ENCODE data around the gene ATP2C2. TPM values are rescaled to one million over a fixed set of nuclear protein-coding genes. Genes with fewer than 3 reads are reported as not detected.

Gene ATP2C2
- total RNA-seq, 1 donor from 2014 or later = 33.2 TPM

DNA sequence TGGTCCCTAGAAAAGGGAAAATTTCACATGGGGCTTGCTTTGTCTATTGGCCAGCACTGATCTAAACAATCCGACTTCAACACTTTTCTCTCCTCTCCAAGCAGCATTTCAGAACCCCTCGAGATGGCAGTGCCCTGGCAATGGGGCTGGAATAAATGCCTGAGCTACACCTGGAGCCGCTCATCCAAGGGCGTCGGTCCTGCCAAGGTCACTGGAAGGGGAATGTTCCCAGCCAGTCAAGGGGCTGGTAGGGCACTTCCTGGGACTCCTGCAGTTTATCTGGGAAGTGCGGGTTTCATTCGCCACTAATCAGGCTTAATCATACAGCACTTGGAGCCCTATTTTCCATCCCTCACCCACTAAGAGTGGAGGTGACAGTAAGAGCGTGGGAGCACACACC is 119.0 kb downstream of the ATP2C2 start:
- peak; percentile 24 for DNase-seq (ENCODE audit: low spot score)

DNA sequence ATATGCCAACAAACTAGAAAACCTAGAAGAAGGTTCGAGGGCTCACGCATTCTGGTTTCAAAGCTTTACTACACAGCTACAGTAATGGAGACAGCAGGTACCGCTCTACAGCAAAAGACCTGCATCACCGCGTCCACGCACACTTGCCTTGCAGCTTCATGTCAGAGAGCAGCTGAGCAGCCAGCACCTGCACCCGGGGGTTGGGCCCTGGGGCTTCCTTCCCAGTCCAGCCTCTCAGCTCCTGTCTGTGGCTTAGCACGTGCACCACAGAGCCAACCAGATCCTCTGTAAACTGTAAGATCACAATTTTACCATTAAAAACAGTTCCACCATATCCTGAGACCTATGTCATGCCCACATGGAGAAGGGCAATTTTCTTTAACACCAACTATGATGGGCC is 120.8 kb downstream of the ATP2C2 start:
- DNase-seq (ENCODE audit: low spot score) = peak; percentile 37

GRCh38 chr16:84495506-84495905 is 127.2 kb downstream of the ATP2C2 start:
- no peak for DNase-seq (ENCODE audit: low spot score)

GRCh38 chr16:84496991-84497390 is 128.7 kb downstream of the ATP2C2 start:
- DNase-seq (ENCODE audit: low spot score) = no peak

DNA sequence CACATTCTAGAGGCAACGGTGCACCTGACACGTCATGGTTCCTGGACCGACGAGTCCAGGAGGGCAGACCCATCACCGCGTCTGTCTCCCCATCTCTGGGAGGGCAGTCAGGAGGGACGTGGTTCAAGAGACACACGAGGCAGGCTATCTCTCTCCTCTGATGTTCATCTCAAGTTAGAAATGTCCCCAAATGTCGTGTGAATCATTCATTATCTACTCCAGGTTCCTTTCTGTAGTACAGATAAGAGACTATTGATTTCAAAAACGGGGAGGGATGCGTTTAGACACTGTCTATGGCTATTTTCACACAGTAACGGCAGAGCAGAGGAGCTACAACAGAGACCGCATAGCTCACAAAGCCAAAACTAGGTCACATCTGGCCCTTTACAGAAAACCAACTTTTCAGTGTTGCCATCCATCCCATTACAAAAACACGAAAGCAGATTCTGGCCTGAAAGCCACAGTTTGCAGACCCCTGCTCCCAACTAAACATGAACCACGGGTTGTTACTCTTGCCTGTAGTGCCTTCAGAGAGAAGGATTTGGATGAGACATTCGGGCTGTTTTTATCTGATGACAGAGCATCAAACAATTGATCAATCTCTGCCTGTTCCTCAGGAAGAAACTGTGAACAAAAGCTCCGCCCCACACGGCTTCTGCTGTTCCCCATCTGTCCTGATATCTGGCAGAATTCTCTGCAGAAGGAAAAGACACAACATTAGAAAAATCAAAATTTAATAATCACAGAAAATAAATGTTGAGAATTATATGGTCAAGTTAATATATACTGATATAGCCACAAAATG is 129.3 kb downstream of the ATP2C2 start:
- no peak for DNase-seq (ENCODE audit: low spot score)

GRCh38 chr16:84498223-84498610 is 129.9 kb downstream of the ATP2C2 start:
- DNase-seq (ENCODE audit: low spot score) = no peak

- no peak for DNase-seq (ENCODE audit: low spot score)
Measured at GRCh38 chr16:84498859-84499620, 130.7 kb downstream of the ATP2C2 start.

GRCh38 chr16:84499638-84500037 is 131.3 kb downstream of the ATP2C2 start:
- DNase-seq (ENCODE audit: low spot score) = no peak

GRCh38 chr16:84500531-84500930 is 132.2 kb downstream of the ATP2C2 start:
- no peak for DNase-seq (ENCODE audit: low spot score)

GRCh38 chr16:84501077-84501735 is 132.9 kb downstream of the ATP2C2 start:
- DNase-seq (ENCODE audit: low spot score) = peak; percentile 87

DNA sequence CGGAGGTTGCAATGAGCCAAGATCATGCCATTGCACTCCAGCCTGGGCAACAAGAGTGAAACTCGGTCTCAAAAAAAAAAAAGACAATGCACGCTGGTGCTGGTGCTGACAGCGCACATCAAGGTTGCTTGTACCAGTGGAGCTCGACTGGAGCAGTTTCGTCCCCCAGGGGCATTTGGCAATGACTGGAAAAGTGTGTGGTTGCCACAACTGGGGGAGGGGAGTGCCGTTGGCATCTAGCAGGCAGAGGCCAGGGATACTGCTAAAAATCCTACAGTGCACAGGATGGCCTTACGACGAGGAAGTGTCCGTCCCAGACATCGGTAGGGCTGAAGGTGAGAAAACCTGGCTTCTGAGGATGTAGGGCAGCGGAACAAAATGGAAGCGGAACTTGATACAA is 133.7 kb downstream of the ATP2C2 start:
- no peak for DNase-seq (ENCODE audit: low spot score)

- DNase-seq (ENCODE audit: low spot score) = no peak
Measured at GRCh38 chr16:84502581-84502980, 134.2 kb downstream of the ATP2C2 start.

GRCh38 chr16:84503751-84504395 is 135.5 kb downstream of the ATP2C2 start:
- DNase-seq (ENCODE audit: low spot score) = no peak

GRCh38 chr16:84504420-84505248 is 136.3 kb downstream of the ATP2C2 start, which contains the start of gene MEAK7:
MEAK7 (minus strand) TSS chr16:84504659; CDS start chr16:84498086, 6,573 bp downstream.
- peak; percentile 100 for DNase-seq (ENCODE audit: low spot score)

DNA sequence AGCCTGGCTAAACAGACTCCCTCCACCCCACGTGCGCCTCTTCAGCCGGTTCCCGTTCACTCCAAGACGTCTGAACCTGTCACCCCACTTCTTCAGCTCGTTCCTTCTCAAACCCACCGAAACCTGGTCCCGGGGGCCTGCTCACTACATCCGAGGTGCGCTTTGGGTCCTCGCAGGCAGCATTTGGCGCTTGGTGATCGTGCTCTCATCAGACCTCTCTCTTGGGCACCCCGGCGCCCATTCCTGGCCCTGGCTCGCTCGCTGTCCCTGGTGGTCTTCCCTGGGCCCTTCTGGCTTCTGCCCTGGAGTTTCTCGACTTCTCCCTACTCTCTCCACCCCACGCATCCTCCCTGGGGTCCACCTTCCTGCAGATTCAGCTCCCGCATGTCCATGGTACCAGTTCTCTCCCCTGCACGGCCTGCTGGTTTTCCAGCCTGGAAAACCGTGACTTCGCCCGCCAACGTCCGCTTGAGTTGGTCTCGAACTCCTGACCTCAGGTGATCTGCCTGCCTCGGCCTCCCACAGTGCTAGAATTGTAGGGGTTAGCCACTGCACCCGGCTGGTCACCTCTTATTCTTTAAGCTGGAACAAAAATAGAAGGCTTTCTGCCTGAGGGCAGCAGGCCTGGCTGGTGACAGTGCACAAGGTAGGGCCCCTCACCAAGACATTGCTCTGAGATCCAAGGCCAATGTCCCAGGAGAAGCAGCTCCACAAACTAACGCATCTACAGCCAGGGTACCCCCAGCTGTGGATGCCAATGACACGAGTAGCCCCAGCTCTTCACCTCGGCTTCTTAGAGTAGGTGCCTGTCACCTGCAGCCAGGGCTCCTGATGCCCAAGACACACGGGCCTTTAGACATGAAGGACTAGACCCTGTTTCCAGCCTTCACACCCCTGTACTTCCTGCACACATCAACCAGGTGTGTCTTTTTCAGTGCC is 137.2 kb downstream of the ATP2C2 start:
- DNase-seq (ENCODE audit: low spot score) = no peak

DNA sequence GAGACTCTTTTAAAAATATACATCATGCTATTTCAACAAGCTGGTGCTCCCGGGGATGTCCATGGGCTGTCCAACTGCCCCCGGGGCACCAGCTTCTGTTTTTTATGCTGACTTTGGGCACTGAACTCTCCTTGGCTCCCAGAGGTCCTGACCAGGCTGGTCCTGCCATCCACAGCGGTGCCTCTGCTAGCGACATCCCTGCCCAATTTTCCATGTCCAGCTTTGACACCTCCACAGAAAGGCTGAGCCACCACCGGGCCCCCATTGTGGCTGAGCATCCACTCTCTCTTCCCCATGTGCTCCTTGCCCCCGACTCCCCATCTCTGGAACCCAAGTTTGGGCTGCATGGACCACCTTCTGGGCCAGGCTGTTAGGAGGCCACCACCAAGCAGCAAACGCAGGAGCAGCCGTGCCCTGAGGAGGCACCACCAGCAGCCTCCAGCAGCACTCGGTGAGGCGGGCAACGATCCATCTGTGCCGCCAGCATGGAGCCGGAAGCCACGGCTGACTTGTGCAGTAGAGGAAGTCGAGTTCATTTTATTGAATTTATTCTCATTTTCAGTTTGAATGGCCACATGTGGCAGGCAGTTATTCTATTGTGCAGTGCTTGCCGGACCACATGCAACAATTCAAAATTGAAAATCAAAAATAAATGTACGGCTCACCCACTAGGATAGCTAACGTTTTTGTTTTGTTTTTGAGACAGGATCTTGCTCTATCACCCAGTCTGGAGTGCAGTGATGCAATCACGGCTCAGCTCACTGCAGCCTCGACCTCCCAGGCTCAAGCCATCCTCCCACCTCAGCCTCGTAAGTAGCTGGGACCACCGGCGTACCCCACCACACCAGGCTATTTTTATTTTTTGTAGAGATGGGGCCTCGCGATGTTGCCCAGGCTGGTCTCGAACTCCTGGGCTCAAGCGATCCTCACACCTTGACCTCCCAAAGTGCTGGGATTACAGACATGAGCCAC is 139.0 kb downstream of the ATP2C2 start:
- DNase-seq (ENCODE audit: low spot score) = no peak

GRCh38 chr16:84508502-84508901 is 140.2 kb downstream of the ATP2C2 start:
- no peak for DNase-seq (ENCODE audit: low spot score)

Data from ureter (tissue), 1 donor.